HepG2 (cell line): ENCODE results near the gene FGFR3. TPM values are rescaled to one million over a fixed set of nuclear protein-coding genes. Genes with fewer than 3 reads are reported as not detected.

Experiments used
- ATF7 ChIP-seq, 2 experiments: fragments of 450-650 bp in 1 of 2; sonication (generic) in 1 of 2; formaldehyde crosslinking in 1 of 2; IDR thresholded peaks; 2 replicates each; pipeline versions ENCODE4 v1.4.0 to v1.6.1; 2016 to 2020; ENCODE audit warnings: antibody characterized with exemption in 1 of 2, mild to moderate bottlenecking in 1 of 2, missing genetic modification reagents in 1 of 2
- CBFB ChIP-seq: sonication (generic); formaldehyde crosslinking; IDR thresholded peaks from 2 replicates; pipeline ENCODE4 v1.4.0; 2020; ENCODE audit warnings: missing genetic modification reagents
- DNMT1 ChIP-seq: sonication (generic); formaldehyde crosslinking; IDR thresholded peaks from 2 replicates; pipeline ENCODE4 v1.5.1; 2020; ENCODE audit warnings: mild to moderate bottlenecking, missing genetic modification reagents
- FOSL1 ChIP-seq: sonication (generic); formaldehyde crosslinking; IDR thresholded peaks from 2 replicates; pipeline ENCODE4 v1.9.0; 2021; ENCODE audit warnings: missing genetic modification reagents, borderline replicate concordance
- MEIS1 ChIP-seq: sonication (generic); formaldehyde crosslinking; IDR thresholded peaks from 2 replicates; pipeline ENCODE4 v1.9.0; 2021; ENCODE audit warnings: mild to moderate bottlenecking, missing genetic modification reagents, moderate library complexity, borderline replicate concordance
- SIX1 ChIP-seq: sonication (generic); formaldehyde crosslinking; IDR thresholded peaks from 2 replicates; pipeline ENCODE4 v1.4.0; 2020; ENCODE audit warnings: missing genetic modification reagents, borderline replicate concordance
- SMARCC2 ChIP-seq: fragments of 450-650 bp; IDR thresholded peaks from 2 replicates; pipeline ENCODE4 v1.6.1; 2017; ENCODE audit warnings: antibody characterized with exemption, mild to moderate bottlenecking
- STAT5B ChIP-seq: sonication (generic); formaldehyde crosslinking; IDR thresholded peaks from 2 replicates; pipeline ENCODE4 v1.4.0; 2020; ENCODE audit warnings: missing genetic modification reagents
- TOPORS ChIP-seq: sonication (generic); formaldehyde crosslinking; IDR thresholded peaks from 2 replicates; pipeline ENCODE4 v1.8.0; 2023; ENCODE audit warnings: mild to moderate bottlenecking, missing genetic modification reagents
- ZNF10 ChIP-seq: sonication (generic); formaldehyde crosslinking; IDR thresholded peaks from 2 replicates; pipeline ENCODE4 v1.4.0; 2020; ENCODE audit warnings: mild to moderate bottlenecking, low read depth, missing genetic modification reagents, borderline replicate concordance
- polyA plus RNA-seq, 8 experiments: library from polyadenylated mRNA; depleted of rRNA in 3 of 8; stranded (reverse) in 7 of 8; unstranded in 1 of 8; fragments of >200 nt; fragmentation: Illumina TruSeq in 4 of 8; extraction: Trizol in 4 of 8; gene quantifications; 2 replicates each; pipeline versions ENCODE4 v1.2.1 to v1.2.3, GENCODE V29; 2011 to 2016; ENCODE audit warnings: low read depth in 4 of 8, missing spikeins in 1 of 8, mixed read lengths in 1 of 8; ENCODE audit not compliant: insufficient read depth in 1 of 8
- total RNA-seq, 5 experiments: library from RNA; depleted of rRNA; stranded (reverse); fragments of >200 nt; fragmentation: Illumina TruSeq; extraction: Trizol; gene quantifications; 2 replicates each; pipeline ENCODE4 v1.2.3, GENCODE V29; 2016; ENCODE audit warnings: low read depth in 1 of 5
- TF ChIP-seq, protein P1 (sequence below), 2 experiments: sonication (generic) in 1 of 2; formaldehyde crosslinking in 1 of 2; IDR thresholded peaks; 2 replicates each; pipeline versions ENCODE4 v1.6.1 to v1.9.0; 2014 to 2022; ENCODE audit warnings: antibody characterized with exemption in 1 of 2, borderline replicate concordance in 1 of 2, inconsistent platforms in 1 of 2, low read depth in 1 of 2, missing genetic modification reagents in 1 of 2
- TF ChIP-seq, protein P2 (sequence below): sonication (generic); formaldehyde crosslinking; IDR thresholded peaks from 2 replicates; pipeline ENCODE4 v1.9.0; 2021; ENCODE audit warnings: missing genetic modification reagents, borderline replicate concordance
- TF ChIP-seq, protein P3 (sequence below): sonication (generic); formaldehyde crosslinking; IDR thresholded peaks from 2 replicates; pipeline ENCODE4 v1.5.0; 2020; ENCODE audit warnings: mild to moderate bottlenecking, missing genetic modification reagents, borderline replicate concordance
- TF ChIP-seq, protein P4 (sequence below): sonication (generic); formaldehyde crosslinking; IDR thresholded peaks from 2 replicates; pipeline ENCODE4 v1.5.0; 2020; ENCODE audit warnings: missing genetic modification reagents

FGFR3 gene
- total and polyA plus RNA-seq, 2 of the 13 experiments (the other 11 are each of a cell fraction or from before 2014, with no cell fraction given): 103 to 109 TPM

DNA sequence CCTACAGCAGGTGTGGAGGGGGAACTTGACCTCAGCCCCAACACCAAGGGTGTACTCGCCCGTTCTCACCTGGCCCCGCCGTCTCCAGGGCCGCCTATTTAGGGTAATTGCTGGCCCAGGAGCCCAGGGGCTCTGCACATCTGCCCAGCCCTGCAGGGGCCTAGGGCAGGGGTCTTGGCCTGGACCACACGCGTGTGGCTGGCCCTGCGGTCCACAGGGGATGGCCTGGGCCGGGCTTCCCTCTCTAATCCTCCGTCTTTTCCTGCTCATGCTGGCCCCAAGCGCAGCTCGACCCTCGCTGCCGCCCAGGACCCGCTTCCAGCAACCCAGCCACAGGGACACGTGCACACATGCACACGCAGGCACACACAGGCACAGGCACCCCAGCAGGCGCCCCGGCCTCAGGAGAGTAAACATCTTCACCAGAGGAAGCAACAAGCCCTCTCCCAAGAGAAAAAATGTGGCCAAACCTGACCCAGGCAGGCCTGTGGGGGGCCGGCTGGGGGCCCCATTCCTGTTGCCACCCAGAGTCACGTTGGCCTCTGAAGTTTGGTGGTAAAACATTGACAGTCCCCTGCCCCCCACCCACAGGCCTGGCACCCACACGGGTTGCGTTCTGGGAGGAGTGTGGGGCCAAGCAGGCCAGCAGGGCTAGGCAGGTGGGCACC is 24.6 kb upstream of the FGFR3 start (continued):
- TF ChIP-seq, protein P1, sequence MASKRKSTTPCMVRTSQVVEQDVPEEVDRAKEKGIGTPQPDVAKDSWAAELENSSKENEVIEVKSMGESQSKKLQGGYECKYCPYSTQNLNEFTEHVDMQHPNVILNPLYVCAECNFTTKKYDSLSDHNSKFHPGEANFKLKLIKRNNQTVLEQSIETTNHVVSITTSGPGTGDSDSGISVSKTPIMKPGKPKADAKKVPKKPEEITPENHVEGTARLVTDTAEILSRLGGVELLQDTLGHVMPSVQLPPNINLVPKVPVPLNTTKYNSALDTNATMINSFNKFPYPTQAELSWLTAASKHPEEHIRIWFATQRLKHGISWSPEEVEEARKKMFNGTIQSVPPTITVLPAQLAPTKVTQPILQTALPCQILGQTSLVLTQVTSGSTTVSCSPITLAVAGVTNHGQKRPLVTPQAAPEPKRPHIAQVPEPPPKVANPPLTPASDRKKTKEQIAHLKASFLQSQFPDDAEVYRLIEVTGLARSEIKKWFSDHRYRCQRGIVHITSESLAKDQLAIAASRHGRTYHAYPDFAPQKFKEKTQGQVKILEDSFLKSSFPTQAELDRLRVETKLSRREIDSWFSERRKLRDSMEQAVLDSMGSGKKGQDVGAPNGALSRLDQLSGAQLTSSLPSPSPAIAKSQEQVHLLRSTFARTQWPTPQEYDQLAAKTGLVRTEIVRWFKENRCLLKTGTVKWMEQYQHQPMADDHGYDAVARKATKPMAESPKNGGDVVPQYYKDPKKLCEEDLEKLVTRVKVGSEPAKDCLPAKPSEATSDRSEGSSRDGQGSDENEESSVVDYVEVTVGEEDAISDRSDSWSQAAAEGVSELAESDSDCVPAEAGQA (IDR thresholded peaks at IDR 0.05; ENCODE audit: low read depth): no peak
- TF ChIP-seq, protein P1 (CRISPR knock-in tag; IDR thresholded peaks at IDR 0.05; ENCODE audit: borderline replicate concordance): no peak
- TF ChIP-seq, protein P2, sequence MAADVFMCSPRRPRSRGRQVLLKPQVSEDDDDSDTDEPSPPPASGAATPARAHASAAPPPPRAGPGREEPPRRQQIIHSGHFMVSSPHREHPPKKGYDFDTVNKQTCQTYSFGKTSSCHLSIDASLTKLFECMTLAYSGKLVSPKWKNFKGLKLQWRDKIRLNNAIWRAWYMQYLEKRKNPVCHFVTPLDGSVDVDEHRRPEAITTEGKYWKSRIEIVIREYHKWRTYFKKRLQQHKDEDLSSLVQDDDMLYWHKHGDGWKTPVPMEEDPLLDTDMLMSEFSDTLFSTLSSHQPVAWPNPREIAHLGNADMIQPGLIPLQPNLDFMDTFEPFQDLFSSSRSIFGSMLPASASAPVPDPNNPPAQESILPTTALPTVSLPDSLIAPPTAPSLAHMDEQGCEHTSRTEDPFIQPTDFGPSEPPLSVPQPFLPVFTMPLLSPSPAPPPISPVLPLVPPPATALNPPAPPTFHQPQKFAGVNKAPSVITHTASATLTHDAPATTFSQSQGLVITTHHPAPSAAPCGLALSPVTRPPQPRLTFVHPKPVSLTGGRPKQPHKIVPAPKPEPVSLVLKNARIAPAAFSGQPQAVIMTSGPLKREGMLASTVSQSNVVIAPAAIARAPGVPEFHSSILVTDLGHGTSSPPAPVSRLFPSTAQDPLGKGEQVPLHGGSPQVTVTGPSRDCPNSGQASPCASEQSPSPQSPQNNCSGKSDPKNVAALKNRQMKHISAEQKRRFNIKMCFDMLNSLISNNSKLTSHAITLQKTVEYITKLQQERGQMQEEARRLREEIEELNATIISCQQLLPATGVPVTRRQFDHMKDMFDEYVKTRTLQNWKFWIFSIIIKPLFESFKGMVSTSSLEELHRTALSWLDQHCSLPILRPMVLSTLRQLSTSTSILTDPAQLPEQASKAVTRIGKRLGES (CRISPR knock-in tag): no peak
- TF ChIP-seq MEIS1 (CRISPR knock-in tag): no peak; the same call in 1 of the 2 replicates
- no peak for TF ChIP-seq ZNF10 (CRISPR knock-in tag)
- no peak for TF ChIP-seq SMARCC2
- TF ChIP-seq, protein P3, sequence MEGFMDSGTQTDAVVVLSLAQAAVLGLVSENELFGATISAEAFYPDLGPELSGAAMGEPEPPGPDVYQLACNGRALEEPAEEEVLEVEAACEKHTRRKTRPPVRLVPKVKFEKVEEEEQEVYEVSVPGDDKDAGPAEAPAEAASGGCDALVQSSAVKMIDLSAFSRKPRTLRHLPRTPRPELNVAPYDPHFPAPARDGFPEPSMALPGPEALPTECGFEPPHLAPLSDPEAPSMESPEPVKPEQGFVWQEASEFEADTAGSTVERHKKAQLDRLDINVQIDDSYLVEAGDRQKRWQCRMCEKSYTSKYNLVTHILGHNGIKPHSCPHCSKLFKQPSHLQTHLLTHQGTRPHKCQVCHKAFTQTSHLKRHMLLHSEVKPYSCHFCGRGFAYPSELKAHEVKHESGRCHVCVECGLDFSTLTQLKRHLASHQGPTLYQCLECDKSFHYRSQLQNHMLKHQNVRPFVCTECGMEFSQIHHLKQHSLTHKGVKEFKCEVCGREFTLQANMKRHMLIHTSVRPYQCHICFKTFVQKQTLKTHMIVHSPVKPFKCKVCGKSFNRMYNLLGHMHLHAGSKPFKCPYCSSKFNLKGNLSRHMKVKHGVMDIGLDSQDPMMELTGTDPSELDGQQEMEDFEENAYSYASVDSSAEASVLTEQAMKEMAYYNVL (CRISPR knock-in tag): peak; percentile 37
- TF ChIP-seq ATF7 (IDR thresholded peaks at IDR 0.05): no peak
- no peak for TF ChIP-seq ATF7 (CRISPR knock-in tag; IDR thresholded peaks at IDR 0.05)
- TF ChIP-seq TOPORS (CRISPR knock-in tag): no peak
- TF ChIP-seq, protein P4, sequence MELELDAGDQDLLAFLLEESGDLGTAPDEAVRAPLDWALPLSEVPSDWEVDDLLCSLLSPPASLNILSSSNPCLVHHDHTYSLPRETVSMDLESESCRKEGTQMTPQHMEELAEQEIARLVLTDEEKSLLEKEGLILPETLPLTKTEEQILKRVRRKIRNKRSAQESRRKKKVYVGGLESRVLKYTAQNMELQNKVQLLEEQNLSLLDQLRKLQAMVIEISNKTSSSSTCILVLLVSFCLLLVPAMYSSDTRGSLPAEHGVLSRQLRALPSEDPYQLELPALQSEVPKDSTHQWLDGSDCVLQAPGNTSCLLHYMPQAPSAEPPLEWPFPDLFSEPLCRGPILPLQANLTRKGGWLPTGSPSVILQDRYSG (CRISPR knock-in tag): no peak
- no peak for TF ChIP-seq STAT5B (CRISPR knock-in tag)
- TF ChIP-seq SIX1: no peak
- 0 out of 2 replicates have a peak, but pooled peaks have one; percentile 6 for TF ChIP-seq DNMT1 (CRISPR knock-in tag)
- TF ChIP-seq CBFB: no peak
- no peak for TF ChIP-seq FOSL1 (CRISPR knock-in tag)
